Fibroblast of peridontal ligament (primary cell): ENCODE data around the gene RGPD8.
"Not testable (repeated sequence)": the region's sequence is repeated elsewhere in the genome, so short reads cannot be mapped to it uniquely, and the experiment has no call there.

Source experiments
- DNase-seq: peaks from one replicate; pipeline ENCODE4 v3.0.0-alpha.2; 2010; ENCODE audit errors: extremely low read depth

Gene RGPD8

DNA sequence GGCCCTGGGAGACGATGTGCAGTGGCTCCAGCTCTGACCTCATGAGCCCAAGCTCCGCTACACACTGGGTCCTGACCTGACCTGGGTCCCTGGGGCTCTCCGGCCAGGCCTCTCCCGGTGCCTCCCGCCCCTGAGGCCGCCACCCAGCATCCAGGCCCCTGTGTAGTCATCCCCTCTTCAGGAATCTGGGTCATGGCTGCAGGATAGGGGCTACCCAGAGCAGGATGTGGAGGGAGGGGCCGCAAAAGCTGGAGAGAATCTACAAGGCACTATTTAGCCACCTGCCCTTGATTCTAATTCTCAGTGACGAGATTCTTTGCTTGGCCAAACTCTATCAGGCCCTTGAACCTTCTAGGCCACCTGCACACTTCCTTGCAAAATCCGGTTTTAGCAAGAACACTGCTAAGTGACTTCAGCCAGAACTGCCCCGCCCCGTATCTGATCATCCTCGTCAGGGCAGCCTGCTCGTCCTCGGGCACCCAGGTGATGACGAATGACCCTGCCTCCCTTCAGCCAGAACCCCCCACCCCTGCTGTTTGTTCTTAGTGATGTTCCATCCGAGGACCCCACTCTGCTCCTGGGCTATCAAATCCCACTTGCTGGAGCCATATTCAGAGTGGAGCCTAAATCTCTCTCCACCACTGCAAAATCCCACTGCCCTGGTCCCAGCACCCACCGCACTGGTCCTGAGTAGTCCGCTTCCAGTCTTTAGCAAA is 2.4 kb upstream of the RGPD8 start:
- not testable (repeated sequence) for DNase-seq

DNA sequence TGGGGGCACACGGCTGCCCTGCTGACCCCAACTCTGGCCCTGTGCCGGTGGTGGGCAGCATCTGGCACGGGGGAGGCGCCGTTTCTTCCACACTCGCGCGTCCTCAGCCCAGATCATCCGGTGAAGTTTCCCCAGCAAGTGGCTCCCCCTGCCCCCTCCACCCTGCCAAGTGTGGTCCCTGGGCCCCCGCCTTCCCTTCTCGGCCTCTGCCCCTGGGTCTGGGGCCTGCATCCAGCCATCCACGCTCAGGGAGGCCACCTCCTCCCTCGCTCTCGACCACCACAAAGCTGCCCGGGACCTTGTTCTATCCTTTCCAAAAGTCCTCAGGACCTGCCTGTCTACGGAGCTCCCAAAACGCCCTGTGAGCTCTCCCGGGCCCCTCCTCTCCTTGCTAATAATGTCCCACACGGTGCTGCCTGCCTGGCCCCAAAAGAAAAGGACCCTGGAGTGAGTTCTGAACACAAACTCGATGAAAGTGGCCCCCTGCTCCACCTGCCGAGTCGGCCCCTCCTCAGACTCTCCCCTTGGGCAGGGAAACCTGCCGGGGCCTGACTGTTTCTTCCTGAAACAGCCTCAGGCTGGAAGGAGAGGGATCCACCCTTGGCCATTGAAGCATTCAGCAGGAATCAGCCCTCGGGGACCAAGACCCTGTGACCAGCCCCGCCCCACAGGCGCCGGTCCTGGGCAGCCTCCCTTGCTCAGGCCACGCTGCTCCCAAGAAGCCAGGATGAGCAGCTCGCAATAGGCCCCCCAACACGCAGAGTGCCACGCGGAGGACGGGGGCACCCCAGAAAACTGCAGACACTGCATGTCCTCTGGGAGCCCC is 1.7 kb upstream of the RGPD8 start:
- DNase-seq, result not testable (repeated sequence)

DNA sequence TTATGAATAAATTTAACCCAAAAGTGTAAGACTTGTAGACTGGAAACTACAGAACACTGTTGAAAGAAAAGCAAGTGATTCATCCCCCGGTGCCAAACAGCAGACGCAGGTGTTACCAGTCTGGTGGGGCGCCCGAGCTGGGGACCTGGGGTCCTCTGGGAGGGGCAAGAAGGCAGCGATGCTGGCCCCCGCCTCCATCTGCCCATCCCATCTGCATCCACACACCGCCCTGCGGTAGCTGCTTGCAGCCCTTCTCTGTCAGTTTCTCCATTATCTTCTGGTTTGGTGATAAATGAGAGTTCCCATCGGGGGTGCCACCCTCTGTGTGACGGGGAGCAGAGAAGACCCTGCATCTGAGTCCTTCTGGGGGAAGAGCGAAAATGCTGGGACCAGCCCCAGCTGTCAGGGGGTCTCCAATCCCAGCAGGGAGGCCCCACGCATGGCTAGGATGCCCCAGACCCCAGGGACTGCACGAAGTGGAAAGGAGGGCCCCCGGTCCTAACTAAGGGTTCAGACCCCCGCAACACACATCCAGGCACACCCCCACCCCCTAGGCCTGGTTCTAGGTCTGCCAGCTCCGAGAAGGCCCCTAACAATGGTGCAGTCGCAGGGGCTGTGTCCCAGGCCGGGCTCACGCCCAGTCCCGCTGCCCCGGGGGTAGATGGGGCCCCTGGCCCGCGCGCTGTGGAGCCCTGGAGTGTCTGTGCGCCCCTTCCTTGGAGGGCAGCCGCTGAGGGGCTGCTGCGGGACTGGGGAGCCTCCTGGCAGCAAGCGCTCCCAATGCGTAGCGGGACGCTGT is 686 bp upstream of the RGPD8 start:
- no peak for DNase-seq

DNA sequence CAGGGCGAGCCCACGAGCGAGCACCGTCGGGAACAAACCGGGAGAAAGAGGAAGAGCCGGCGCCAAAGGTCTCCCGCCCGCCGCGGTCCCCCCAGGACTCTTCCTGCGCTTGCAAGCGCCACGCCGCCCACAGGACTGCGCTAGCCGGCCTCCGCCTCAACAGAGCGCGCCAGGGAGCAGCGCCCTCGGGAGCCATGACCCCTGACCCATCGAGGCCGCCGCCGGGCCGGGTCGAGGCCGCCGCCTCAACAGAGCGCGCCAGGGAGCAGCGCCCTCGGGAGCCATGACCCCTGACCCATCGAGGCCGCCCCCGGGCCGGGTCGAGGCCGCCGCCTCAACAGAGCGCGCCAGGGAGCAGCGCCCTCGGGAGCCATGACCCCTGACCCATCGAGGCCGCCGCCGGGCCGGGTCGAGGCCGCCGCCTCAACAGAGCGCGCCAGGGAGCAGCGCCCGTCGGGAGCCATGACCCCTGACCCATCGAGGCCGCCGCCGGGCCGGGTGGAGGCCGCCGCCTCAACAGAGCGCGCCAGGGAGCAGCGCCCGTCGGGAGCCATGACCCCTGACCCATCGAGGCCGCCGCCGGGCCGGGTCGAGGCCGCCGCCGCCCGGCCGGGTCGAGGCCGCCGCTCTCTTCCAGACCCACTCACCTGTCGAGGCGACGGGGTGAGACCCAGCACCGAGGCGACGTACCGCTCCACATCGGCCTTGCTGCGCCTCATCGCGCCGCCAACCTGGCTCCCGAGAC is 538 bp downstream of the RGPD8 start:
- peak; percentile 6 for DNase-seq

- DNase-seq, result not testable (repeated sequence)
These were observed 1.1 kb downstream of the RGPD8 start for GRCh38 chr2:112432390-112432734.

GRCh38 chr2:112431587-112432295 is 1.7 kb downstream of the RGPD8 start:
- DNase-seq, result peak; percentile 60

DNA sequence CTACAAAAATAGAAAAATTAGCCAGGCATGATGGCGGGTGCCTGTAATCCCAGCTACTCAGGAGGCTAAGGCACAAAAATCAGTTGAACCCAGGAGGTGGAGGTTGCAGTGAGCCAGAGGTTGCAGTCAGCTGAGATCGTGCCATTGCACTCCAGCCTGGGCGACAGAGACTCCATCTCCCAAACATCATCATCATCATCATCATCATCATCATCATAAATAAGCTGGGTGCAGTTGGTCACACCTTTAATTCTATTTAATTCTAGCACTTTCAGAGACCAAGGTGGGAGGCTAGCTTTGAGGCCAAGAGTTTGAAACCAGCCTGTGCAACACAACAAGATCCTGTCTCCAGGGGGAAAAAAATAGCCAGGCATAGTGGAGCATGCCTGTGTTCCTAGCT is 8.9 kb downstream of the RGPD8 start:
- DNase-seq, result not testable (repeated sequence)

- DNase-seq, result peak; percentile 6
These were observed 16.6 kb downstream of the RGPD8 start for GRCh38 chr2:112416860-112417259.

DNA sequence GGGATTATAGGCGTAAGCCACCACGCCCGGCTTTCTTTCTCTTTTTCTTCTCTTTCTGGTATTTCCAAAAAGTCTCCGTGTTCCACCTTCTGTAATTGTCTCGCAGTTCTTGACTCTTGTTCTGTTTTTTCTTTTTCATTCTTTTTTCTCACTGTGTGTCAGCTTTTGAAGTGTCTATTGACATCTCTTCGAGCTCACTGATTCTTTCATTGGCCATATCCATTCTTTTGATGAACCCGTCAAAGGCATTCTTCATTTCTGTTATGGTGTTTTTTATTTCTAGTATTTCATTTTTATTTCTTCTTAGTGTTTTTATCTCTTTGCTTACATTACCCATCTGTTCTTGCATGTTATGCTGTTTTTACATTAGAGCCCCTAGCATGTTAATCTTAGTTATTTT is 73.4 kb downstream of the RGPD8 start:
- DNase-seq, result not testable (repeated sequence)

DNA sequence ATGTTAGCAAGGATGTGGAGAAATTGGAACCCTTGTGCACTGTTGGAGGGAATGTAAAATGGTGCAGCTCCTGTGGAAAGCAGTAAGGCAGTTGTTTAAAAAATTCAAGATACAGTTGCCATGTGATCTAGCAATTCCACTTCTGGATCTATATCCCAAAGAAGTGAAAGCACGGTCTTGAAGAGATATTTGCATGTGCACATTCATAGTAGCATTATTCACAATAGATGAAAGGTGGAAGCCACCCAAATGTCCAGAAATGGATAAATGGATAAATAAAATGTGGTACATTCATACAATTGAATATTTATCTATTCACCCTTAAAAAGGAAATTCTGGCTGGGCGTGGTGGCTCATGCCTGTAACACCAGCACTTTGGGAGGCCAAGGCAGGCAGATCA is 79.1 kb downstream of the RGPD8 start:
- not testable (repeated sequence) for DNase-seq

GRCh38 chr2:112352809-112353603 is 80.4 kb downstream of the RGPD8 start:
- DNase-seq, result not testable (repeated sequence)

- not testable (repeated sequence) for DNase-seq
These were observed 81.2 kb downstream of the RGPD8 start for GRCh38 chr2:112352292-112352691.

GRCh38 chr2:112345030-112346027 is 88.1 kb downstream of the RGPD8 start:
- no peak for DNase-seq

GRCh38 chr2:112343827-112344585 is 89.4 kb downstream of the RGPD8 start:
- DNase-seq, result peak; percentile 59

DNA sequence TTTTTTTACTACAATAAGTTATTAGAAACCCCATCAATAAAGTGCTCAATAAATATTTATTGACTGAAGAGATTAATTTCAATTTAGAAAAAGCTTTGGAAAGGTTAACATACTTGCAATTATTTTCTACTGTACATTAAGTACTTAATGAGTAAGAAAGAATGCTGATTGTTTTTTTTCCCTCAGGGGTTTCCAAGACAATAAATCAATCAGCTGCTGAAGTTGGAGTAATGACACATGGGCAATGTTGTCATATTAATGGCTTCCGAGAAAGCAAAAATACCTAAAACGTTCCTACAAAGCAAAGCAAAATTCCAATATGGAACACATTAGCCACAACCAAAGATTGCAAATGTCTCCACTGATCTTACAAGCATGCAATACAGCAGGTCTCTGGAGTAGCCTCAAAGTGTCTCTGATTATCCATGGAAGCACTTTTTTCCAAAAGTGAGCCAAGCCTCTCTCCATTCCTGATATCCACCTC is 91.3 kb downstream of the RGPD8 start:
- no peak for DNase-seq

- no peak for DNase-seq
These were observed 92.8 kb downstream of the RGPD8 start for GRCh38 chr2:112340475-112341267.

- DNase-seq, result no peak
These were observed 93.5 kb downstream of the RGPD8 start for GRCh38 chr2:112339986-112340385.
